ENCODE results near the gene KCNK1.

GRCh38 chr1:233605205-233605604, 8.7 kb upstream of the KCNK1 start:
- TF ChIP-seq CTCF (IDR thresholded peaks at IDR 0.05), result no peak
- TF ChIP-seq POLR2A (IDR thresholded peaks at IDR 0.05), result no peak
